Endometrial microvascular endothelial cells (primary cell): ENCODE results near the gene MC1R. TPM values are rescaled to one million over a fixed set of nuclear protein-coding genes. Genes with fewer than 3 reads are reported as not detected.
"Not testable (repeated sequence)": the region's sequence is repeated elsewhere in the genome, so short reads cannot be mapped to it uniquely, and the experiment has no call there.

Experiments
- in situ Hi-C: cut with HindIII; loops from 2 replicates; pipeline ENCODE4 v1.10.0; 2017; ENCODE audit warnings: low sequenced_read_pairs, low pct_unique_long_range_greater_than_20kb; ENCODE audit errors: inconsistent ontology term
- total RNA-seq: library from RNA; depleted of rRNA; stranded (reverse); fragments of >200 nt; gene quantifications from one replicate; pipeline ENCODE4 v1.2.3, GENCODE V29; 2015; ENCODE audit errors: inconsistent ontology term

MC1R gene
- 2.0 TPM for total RNA-seq

DNA sequence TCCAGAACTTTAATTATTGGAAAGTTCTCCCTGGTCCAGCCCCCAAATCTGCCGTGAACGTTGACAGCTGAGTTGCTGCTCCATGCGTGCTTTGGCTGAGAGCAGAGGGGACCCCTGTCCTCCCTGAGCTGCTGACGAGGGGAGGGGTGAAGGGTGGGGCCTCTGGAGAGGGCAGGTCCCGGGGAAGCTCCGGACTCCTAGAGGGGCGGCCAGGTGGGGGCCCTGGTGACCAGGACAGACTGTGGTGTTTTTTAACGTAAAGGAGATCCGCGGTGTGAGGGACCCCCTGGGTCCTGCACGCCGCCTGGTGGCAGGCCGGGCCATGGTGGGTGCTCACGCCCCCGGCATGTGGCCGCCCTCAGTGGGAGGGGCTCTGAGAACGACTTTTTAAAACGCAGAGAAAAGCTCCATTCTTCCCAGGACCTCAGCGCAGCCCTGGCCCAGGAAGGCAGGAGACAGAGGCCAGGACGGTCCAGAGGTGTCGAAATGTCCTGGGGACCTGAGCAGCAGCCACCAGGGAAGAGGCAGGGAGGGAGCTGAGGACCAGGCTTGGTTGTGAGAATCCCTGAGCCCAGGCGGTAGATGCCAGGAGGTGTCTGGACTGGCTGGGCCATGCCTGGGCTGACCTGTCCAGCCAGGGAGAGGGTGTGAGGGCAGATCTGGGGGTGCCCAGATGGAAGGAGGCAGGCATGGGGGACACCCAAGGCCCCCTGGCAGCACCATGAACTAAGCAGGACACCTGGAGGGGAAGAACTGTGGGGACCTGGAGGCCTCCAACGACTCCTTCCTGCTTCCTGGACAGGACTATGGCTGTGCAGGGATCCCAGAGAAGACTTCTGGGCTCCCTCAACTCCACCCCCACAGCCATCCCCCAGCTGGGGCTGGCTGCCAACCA, at the start of gene MC1R:
TSS of gene MC1R (plus strand) at position 410 of the 895 bp plus-strand sequence. CDS start at position 807, 397 bp downstream.
- in situ Hi-C loops, result no loop called here

DNA sequence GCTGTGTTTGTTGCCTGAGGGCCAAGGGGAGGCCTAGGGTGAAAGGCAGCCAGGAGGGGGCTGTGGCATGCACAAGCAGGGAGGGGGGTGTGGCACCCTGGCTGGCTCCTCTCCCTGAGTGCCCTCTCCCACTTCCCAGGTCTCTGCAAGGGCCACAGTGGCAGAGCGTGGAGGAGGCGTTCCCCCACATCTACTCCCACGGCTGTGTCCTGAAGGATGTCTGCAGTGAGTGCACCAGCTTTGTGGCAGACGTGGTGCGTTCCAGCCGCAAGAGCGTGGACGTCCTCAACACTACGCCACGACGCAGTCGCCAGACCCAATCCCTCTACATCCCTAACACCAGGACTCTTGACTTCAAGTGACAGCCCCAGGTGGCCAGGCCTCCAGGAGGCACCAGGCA, 48.8 kb upstream of the MC1R start:
- in situ Hi-C loops, result no loop called here

DNA sequence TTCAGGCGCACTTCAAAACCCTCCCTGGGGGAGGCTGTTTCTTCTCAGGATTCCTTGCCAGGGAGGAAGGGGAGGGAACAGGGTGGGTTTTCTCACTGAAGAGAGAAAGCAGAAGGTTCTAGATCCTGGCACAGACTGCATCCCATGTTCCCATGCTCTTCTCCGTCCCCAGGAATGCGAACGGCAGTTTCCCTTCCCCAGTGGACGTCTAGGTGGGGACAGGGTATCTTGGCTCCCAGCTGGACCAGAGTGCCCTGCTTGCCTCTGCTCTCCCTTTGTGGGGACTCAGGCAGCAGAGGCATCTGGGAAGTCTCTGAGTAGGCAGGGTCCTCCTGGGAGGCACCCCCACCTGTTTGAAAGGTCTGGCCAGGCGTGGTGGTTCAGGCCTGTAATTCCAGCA, 48.2 kb upstream of the MC1R start:
- in situ Hi-C loops, result no loop called here

DNA sequence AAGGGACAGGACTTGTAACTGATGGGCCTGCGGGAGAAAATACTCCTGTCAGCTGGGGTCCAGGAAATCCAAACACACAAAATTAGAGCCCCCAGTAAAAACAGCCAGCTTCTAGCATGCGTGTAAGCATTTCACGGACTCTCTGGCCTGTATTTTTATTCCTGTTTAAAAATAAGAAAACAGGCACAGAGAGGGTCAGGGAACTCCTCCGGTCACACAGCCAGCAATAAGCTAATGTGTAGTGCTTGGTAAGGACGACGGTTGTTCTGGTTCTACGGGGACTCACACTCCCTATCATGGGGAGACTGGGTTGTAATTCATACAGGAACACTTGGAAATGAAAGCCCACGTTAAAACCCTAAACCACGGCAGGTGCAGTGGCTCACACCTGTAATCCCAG, 46.8 kb upstream of the MC1R start:
- in situ Hi-C loops, result no loop called here

DNA sequence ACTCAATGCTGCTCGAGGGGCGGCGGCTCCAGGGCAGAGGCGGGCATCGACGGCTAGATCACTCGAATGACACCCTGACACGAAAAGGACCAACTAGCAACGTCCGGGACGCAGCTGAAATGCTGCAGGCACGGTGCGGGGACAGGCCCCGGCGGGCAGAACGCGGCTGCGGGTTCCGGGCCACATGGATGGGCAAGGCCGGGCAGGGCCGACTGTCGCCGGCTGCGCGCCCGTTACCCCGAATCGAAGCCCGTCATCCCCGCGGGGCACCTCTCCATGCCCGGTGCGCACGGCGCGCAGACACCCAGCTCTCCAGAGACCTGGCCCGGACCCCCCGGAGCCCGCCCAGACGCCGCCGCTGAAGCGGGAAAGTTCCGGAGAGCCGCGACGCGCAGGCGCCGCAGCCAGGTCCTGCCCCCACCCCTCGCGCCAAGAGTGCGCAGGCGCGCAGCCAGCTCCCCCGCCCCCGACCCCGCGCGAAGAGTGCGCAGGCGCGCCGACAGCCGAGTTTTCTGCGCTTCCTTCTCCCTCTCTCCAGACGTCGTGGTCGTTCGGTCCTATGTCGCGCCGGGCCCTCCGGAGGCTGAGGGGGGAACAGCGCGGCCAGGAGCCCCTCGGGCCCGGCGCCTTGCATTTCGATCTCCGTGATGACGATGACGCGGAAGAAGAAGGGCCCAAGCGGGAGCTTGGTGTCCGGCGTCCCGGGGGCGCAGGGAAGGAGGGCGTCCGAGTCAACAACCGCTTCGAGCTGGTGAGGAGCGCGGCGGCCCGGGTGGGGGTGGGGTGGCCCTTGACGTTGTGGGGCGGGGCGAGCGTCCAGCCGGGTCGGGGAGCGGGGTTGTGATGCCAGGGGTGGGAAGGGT, 45.3 kb upstream of the MC1R start, which contains the start of gene TCF25:
TSS of gene TCF25 (plus strand) at position 484 of the 863 bp plus-strand sequence. CDS start at position 560, 76 bp downstream.
- in situ Hi-C loops, result no loop called here

DNA sequence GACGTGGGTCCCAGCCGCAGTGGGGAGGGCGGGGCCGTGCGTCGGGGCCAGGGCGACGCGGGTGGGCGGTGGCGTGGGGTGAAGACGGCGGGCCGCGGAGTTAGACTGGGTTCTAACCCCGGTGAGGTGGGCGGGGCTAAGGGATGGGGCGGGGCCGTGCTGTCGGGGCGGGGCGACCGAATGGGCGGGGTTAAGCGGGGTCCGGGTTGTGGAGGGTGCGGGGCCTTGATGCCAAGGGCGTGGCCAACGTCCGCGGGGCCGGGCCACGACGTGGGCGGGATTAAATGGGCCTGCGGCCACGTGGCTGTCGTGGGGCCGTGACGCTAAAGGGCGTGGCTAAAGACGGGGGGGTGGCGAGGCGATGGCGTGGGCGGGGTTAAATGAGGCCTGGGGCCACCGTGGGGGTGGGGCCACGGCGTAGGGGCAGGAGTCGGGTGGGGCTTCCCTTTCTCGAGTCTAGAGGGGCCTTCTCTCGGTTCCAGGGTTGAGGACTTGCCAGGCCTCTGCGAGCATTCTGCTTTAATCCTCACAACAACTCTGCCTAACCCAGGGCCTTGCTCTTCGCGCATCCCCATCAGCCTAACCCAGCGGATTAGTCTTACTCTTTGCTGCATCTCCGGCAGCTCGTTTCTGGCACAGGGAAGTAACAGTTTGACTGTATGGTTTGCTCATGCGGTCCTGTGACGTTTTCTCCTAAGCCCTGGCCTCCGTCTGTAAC, 44.5 kb upstream of the MC1R start:
- in situ Hi-C loops, result no loop called here

DNA sequence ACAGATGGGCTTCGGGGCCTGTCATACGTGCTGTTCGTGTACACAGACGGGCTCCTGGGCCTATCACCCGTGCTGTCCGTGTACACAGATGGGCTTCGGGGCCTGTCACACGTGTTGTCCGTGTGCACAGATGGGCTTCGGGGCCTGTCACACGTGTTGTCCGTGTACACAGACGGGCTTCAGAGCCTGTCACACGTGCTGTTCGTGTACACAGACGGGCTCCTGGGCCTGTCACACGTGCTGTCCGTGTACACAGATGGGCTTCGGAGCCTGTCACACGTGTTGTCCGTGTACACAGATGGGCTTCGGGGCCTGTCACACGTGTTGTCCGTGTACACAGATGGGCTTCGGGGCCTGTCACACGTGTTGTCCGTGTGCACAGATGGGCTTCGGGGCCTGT, 39.5 kb upstream of the MC1R start:
- in situ Hi-C loops, result not testable (repeated sequence)

DNA sequence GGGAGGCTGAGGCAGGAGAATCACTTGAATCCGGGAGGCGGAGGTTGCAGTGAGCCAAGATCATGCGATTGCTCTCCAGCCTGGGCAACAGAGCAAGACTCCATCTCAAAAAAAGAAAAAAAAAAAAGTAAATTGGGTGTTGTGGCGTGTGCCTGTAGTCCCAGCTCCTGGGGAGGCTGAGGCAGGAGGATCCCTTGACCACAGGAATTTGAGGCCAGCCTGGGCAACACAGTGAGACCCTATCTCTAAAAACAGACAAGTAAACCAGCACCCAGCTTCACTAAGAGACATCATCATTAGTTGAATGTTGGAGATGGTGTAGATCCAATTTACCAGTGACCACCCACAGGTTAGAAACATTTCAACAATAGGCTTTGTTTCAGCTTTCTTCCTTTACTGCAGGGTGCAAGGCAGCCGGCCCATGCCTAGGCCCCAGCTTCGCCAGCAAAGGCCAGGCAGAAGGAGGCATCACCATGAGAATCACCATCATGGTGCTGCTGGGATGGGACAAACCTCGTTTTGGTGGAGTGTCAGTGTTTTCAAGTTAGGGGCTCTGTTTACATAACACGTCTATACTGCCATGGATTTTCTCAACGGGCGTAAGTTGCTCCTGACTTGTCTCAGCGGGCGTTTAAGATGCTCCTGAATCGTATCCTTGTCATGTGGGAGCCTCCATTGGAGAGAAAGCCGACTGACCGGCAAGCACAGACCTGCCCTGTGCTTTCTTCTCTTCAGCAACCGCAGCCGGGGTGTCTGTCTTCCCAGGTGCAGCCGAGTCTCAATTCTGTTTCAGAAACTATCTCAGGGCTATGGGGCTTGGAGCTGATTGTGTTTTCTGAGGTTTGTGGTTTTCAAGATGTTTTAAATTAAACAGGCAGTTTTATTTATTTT, 37.9 kb upstream of the MC1R start:
- in situ Hi-C loops, result no loop called here

DNA sequence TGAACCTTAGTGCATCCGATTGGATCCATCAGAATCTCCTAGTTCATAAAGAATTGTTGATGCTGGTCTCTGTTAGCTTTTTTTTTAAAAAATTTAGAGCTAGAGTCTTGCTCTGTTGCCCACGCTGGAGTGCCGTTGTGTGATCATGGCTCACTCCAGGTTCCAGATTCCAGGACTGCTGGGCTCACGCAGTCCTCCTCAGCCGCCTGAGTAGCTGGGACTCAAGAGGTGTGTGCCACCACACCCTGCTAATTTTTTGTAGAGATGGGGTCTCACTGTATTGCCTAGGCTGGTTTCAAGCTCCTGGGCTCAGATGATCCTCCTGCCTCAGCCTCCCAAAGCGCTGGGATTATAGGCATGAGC, 37.3 kb upstream of the MC1R start:
- in situ Hi-C loops, result no loop called here

DNA sequence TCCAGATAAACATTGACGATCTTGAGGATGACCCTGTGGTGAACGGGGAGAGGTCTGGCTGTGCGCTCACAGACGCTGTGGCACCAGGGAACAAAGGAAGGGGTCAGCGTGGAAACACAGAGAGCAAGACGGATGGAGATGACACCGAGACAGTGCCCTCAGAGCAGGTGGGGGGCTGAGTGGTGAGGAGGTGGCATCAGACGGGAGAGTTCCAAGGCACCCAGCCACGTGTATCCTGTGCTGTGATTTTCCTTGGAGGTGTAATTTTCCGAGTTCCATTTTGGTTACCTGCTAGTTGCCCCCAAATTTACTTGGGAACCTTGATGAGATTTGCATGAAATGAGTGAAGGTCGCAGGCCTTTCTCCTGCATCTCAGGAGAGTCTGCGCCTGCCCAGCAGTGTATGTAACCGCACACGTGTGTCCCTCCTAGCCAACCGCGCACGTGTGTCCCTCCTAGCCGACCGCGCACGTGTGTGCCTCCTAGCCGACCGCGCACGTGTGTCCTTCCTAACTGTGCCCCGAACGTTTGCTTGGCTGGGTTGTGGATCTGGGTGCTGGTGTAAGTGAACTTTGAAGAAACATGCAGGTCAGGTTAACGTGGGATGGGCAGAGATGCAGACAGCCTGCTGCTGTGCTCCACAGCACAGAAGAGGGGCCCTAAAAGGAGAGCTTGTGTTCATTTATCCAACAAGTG, 35.2 kb upstream of the MC1R start:
- in situ Hi-C loops, result no loop called here

DNA sequence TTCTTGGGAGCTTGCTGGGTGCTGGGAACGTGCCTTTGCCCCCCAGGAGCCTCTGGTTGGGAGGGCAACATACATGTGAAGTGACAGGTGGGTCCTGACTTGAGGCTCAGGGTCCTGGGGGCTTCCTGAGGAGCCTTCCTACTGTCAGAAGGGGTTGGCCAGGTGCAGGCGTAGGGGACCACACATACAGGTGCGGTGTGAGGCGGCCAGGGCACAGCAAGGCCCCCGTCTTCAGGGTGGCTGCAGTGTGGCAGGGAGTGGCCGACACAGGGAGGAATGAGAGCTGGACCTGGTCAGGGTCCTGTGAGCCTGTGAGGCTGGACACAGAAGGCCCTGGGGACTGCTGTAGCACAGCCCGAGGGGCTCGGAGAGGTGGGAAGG, 34.6 kb upstream of the MC1R start:
- in situ Hi-C loops, result no loop called here

DNA sequence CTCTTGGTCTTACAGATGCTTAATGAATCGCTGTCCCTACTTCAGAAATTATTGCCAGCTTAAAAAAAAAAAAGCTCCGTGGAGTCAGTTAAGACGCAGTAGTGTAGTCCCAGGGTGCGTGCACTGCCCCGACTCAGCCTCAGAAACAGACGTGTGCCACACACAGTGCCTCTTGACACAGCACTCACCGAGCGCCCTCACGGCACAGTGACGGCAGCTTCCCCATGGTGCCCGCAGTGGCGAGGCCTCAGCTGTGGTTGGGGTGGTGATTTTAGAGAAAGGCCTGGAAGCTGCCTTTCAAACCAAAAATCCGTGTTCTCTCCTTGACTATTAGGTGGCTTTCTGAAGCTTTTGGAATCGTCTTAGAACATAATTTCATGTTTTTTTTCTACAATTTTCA, 31.4 kb upstream of the MC1R start:
- in situ Hi-C loops, result no loop called here

DNA sequence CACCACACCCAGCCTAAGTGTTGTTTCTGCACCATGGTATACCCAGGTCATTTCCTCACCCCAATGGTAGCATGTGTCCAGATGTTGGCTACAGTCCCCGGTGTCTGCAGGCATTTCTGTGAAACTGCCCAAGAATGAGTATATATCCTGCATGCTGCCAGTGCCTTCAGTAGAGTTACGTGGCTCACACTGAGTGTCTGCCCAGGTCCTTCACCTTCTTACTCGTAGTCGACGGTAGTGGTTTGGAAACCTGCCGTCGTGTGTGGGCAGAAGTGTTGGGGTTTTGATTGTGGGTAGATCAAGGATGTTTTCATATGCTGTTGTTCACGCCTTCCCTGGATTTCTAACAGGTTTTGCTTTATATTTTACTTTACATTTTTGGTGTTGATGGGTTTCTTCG, 28.5 kb upstream of the MC1R start:
- in situ Hi-C loops, result no loop called here

DNA sequence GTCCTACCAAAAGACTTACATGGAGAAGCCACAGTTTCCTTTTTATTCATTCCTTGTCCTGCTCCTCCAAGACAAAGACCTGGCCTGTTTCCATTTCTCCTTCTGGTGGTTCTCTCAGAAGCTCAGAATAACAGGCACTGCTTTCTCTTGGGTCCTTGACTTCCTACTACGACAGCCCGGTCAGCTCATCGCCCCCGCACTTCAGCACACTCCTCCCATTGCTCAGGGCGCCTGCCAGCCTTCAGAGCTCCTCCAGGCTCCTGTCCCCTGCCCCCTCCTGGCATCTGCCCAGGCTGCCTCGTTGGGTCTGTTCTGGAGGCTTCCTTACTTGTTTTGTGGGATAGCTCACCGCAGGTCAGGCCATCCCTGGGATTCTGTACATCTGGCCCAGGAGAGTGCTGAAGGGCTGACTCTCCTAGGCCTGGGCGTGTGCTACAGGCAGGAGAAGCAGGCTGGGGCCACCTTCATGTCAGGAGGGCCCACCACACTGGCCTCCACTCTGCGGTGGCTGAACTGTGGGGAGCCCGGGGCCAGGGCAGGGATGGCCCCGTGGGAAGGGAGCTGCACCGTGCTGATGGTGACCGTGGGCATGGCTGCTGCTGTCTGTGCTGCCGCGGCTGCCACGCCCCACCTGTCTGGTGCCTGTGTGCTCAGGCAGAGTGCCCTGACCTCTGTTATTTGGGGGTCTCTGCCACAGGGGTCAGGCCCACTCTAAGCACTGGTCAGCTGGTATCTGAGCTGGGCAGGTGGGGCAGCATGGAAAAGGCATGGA, 27.6 kb upstream of the MC1R start:
- in situ Hi-C loops, result no loop called here

DNA sequence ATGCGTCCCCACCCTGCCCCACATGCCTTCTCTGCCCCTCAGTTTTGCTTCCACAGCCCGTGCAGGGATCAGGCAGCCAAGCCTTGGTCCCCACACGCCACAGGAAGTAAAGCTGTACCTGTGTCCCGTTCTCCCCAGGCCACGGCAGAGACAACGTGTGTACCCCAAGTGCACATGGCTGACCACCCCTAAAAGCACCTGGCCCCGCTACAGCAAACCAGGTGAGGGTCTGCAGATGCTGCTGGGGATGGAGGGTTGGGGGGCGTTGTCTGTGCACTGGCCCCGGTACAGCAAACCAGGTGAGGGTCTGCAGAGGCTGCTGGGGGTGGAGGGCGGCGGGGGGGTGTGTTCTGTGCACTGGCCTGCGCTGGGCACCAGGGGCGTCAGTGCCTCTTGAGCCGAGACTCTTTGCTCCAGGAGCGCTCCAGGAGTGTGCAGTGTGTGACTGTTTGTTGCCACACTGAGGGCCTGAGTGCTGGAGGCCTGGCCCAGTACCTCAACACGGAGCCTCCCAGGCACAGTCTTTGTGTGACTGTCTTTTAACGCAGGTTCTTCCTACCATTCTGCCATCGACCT, 26.5 kb upstream of the MC1R start:
- in situ Hi-C loops, result no loop called here

DNA sequence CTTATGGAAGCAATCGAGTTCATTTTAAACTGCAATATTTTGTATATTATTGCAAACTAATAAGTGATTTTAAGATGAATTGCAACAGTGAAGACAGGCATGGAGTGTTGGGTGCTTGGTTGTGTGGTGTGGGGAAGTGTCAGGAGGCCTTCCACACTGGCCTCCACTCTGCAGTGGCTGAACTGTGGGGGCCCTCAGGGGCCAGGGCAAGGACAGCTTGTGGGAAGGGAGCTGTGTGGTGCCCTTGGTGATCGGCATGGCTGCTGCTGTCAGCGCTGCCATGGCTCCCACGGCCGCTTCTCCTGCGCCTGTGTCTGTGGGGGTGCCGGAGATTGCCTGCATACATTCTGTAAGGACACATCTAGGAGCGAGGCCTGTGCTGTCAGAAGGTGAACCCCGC, 26.0 kb upstream of the MC1R start:
- in situ Hi-C loops, result no loop called here
